Chondrocyte (in vitro differentiated cells): ENCODE measurements around the gene NKX2-4. TPM values are rescaled to one million over a fixed set of nuclear protein-coding genes. Genes with fewer than 3 reads are reported as not detected.

Experiments
- DNase-seq: peaks from one replicate; pipeline ENCODE4 v3.0.0; 2021; ENCODE audit warnings: mixed read lengths, low spot score
- H3K27ac Mint-ChIP-seq: one replicate; pipeline ENCODE4 v1.8.0; 2021; ENCODE audit warnings: mild to moderate bottlenecking, moderate library complexity, mixed read lengths; ENCODE audit not compliant: unreplicated experiment
- H3K27me3 Mint-ChIP-seq: 2 replicates; pipeline ENCODE4 v1.8.0; 2021; ENCODE audit warnings: low read depth, mixed read lengths
- H3K36me3 Mint-ChIP-seq: 2 replicates; pipeline ENCODE4 v1.8.0; 2021; ENCODE audit warnings: low read depth, mixed read lengths
- H3K4me1 Mint-ChIP-seq: 2 replicates; pipeline ENCODE4 v1.8.0; 2021; ENCODE audit warnings: low read depth, mild to moderate bottlenecking, mixed read lengths
- H3K4me3 Mint-ChIP-seq: one replicate; pipeline ENCODE4 v1.8.0; 2021; ENCODE audit warnings: mild to moderate bottlenecking, moderate library complexity, mixed read lengths; ENCODE audit not compliant: unreplicated experiment
- H3K9me3 Mint-ChIP-seq: 2 replicates; pipeline ENCODE4 v1.8.0; 2021; ENCODE audit warnings: low read depth, mixed read lengths
- CTCF ChIP-seq: fragments of 200-600 bp; sonication (generic); IDR thresholded peaks from 2 replicates; pipeline ENCODE4 v1.5.0; 2021; ENCODE audit warnings: antibody characterized with exemption, mild to moderate bottlenecking, moderate library complexity
- total RNA-seq: library from RNA; stranded (reverse); gene quantifications from 3 replicates; pipeline ENCODE4 v1.2.1, GENCODE V29; 2021

Gene NKX2-4
- total RNA-seq, 1 donor from 2014 or later: not detected

DNA sequence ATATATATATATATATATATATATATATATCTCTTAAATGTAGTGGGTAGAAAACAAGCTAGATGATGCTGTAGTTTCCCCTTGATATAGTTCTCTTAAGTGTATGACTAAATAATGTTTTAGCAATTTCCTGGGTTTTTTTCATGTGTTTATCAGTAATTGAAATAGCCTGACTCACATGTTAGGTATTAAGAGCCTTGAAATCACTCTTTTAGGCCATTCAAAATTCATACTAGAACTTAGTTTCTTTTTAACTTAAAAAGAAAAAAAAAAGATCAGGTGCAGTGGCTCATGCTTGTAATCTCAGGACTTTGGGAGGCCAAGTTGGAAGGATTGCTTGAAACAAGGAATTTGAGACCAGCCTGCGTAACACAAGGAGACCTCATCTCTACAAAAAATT, 44.1 kb downstream of the NKX2-4 start:
- TF ChIP-seq CTCF: no peak
- no peak for DNase-seq
- no peaks in the 10 kb centered on the region for H3K9me3 Mint-ChIP-seq
- no peaks in the 10 kb centered on the region for H3K27me3 Mint-ChIP-seq
- H3K36me3 Mint-ChIP-seq: peaks cover 20% of the 10 kb centered on the region
- no peak overlapping the region for H3K27ac Mint-ChIP-seq
- no peak overlapping the region for H3K4me3 Mint-ChIP-seq
- H3K4me1 Mint-ChIP-seq: peaks cover 9% of the 10 kb centered on the region

GRCh38 chr20:21352703-21353102, 44.6 kb downstream of the NKX2-4 start:
- TF ChIP-seq CTCF: peak; percentile 17
- H3K27ac Mint-ChIP-seq: no peak overlapping the region
- peaks cover 9% of the 10 kb centered on the region for H3K4me1 Mint-ChIP-seq

More at GRCh38 chr20:21352703-21353102, 44.6 kb downstream of the NKX2-4 start:
- Mint-ChIP-seq H3K36me3 (peaks cover 22% of the 10 kb centered on the region), H3K4me3 (no peak overlapping the region), H3K27me3 (no peaks in the 10 kb centered on the region), H3K9me3 (no peaks in the 10 kb centered on the region)
- no peak for DNase-seq

Other genes starting within 250 kb of the NKX2-4 start
- gene XRN2, start 94.2 kb downstream of the NKX2-4 start, total RNA-seq: 44.0 to 53.7 TPM (median 46.1 TPM) in 3 replicates
- gene NKX2-2, start 116.5 kb upstream of the NKX2-4 start, total RNA-seq: not detected in 3 replicates